ENCODE measurements around the gene GHRH. TPM values are rescaled to one million over a fixed set of nuclear protein-coding genes. Genes with fewer than 3 reads are reported as not detected.

The GHRH gene
- total RNA-seq, 4 donors from 2014 or later, result not detected

- H3K27ac ChIP-seq, result no peak overlapping the region
- no peak for TF ChIP-seq CTCF (IDR thresholded peaks at IDR 0.05)
- intact Hi-C loops (cut with DNase I), result no loop called here
- H3K4me1 ChIP-seq, result peaks cover 0 to 6% of the 10 kb centered on the region in 2 donors
- H3K9me3 ChIP-seq, result no peaks in the 10 kb centered on the region
- peaks cover 36 to 46% of the 10 kb centered on the region in 2 donors for H3K36me3 ChIP-seq
- H3K27me3 ChIP-seq, result no peaks in the 10 kb centered on the region
- no peak overlapping the region for H3K4me3 ChIP-seq (replicated peaks in 1 of 3)
- peak; percentile 69 to 72 for DNase-seq
Measured at GRCh38 chr20:37223053-37223452, 38.6 kb downstream of the GHRH start.

GRCh38 chr20:37222086-37222485 lies 39.5 kb downstream of the GHRH start:
- Histone ChIP-seq H3K27me3 (no peaks in the 10 kb centered on the region), H3K4me1 (peaks cover 0 to 6% of the 10 kb centered on the region in 2 donors), H3K36me3 (peaks cover 33 to 44% of the 10 kb centered on the region in 2 donors), H3K9me3 (no peaks in the 10 kb centered on the region), H3K4me3 (replicated peaks in 1 of 3) (no peak overlapping the region), H3K27ac (no peak overlapping the region)
- TF ChIP-seq CTCF (IDR thresholded peaks at IDR 0.05), result no peak
- no peak for TF ChIP-seq POLR2A (IDR thresholded peaks at IDR 0.05)
- DNase-seq, result no peak
- WGBS, 2 donors, result 90 to 97% methylated on average over 4 of the region's 4 CpGs
- intact Hi-C loops (cut with DNase I), result no loop called here

- WGBS, 2 donors, result 76 to 83% methylated on average over 3 of the region's 3 CpGs
Measured at GRCh38 chr20:37220731-37221130, 40.9 kb downstream of the GHRH start.

GRCh38 chr20:37219751-37220668 lies 41.6 kb downstream of the GHRH start:
- peaks cover 0 to 6% of the 10 kb centered on the region in 2 donors for H3K4me1 ChIP-seq
- no peaks in the 10 kb centered on the region for H3K9me3 ChIP-seq
- no peaks in the 10 kb centered on the region for H3K27me3 ChIP-seq
- H3K36me3 ChIP-seq, result peaks cover 13 to 38% of the 10 kb centered on the region in 2 donors
- TF ChIP-seq CTCF (IDR thresholded peaks at IDR 0.05) (no peak), POLR2A (IDR thresholded peaks at IDR 0.05) (no peak)
- no peak overlapping the region for H3K27ac ChIP-seq
- no peak for DNase-seq
- no peak overlapping the region for H3K4me3 ChIP-seq (replicated peaks in 1 of 3)
- 88 to 91% methylated on average over 10 of the region's 10 CpGs for WGBS, 2 donors
- intact Hi-C loops (cut with DNase I), result no loop called here

More at GRCh38 chr20:37220731-37221130, 40.9 kb downstream of the GHRH start:
- TF ChIP-seq CTCF (IDR thresholded peaks at IDR 0.05) (no peak), POLR2A (IDR thresholded peaks at IDR 0.05) (no peak)
- no peak overlapping the region for H3K4me3 ChIP-seq (replicated peaks in 1 of 3)
- H3K36me3 ChIP-seq, result peaks cover 20 to 40% of the 10 kb centered on the region in 2 donors
- H3K9me3 ChIP-seq, result no peaks in the 10 kb centered on the region
- no peaks in the 10 kb centered on the region for H3K27me3 ChIP-seq
- H3K4me1 ChIP-seq, result peaks cover 0 to 6% of the 10 kb centered on the region in 2 donors
- H3K27ac ChIP-seq, result no peak overlapping the region
- no peak for DNase-seq
- intact Hi-C loops (cut with DNase I), result no loop called here

- intact Hi-C loops (cut with DNase I), result no loop called here
- H3K9me3 ChIP-seq, result no peaks in the 10 kb centered on the region
- no peak overlapping the region for H3K27ac ChIP-seq
- H3K4me3 ChIP-seq (replicated peaks in 1 of 3), result no peak overlapping the region
- no peaks in the 10 kb centered on the region for H3K27me3 ChIP-seq
- H3K36me3 ChIP-seq, result peaks cover 5 to 32% of the 10 kb centered on the region in 2 donors
- DNase-seq, result no peak
- WGBS, 2 donors, result 74 to 75% methylated on average over 4 of the region's 4 CpGs
- H3K4me1 ChIP-seq, result peaks cover 0 to 6% of the 10 kb centered on the region in 2 donors
- TF ChIP-seq POLR2A (IDR thresholded peaks at IDR 0.05) (no peak), CTCF (IDR thresholded peaks at IDR 0.05) (no peak)
Measured at GRCh38 chr20:37218976-37219375, 42.6 kb downstream of the GHRH start.

Measured in thyroid gland (tissue), 4 donors.